Heart right ventricle (tissue), 16 donors: ENCODE measurements around the gene FANK1. TPM values are rescaled to one million over a fixed set of nuclear protein-coding genes. Genes with fewer than 3 reads are reported as not detected.

Source experiments
- ATAC-seq, 8 donors: fragments of 200-7000 bp; cut with Tn5 transposase; one replicate each; pipeline ENCODE4 v1.9.1; 2020; ENCODE audit warnings: mild to moderate bottlenecking in 8 of 8, moderate library complexity in 8 of 8, moderate number of reproducible peaks in 1 of 8
- DNase-seq, 2 donors: peaks; one replicate each; pipeline ENCODE4 v3.0.0-alpha.2; 2020
- H3K27ac ChIP-seq, 10 donors: fragments of 200-600 bp; sonication (generic) in 2 of 10; one replicate each; pipeline versions ENCODE4 v1.5.0 to v1.8.0; 2020 to 2022; ENCODE audit warnings: mild to moderate bottlenecking in 3 of 10
- H3K27me3 ChIP-seq, 7 donors: fragments of 200-600 bp; one replicate each; pipeline ENCODE4 v1.8.0; 2021 to 2022; ENCODE audit warnings: mild to moderate bottlenecking in 2 of 7
- H3K36me3 ChIP-seq, 9 donors: fragments of 200-600 bp; sonication (generic) in 1 of 9; one replicate each; pipeline versions ENCODE4 v1.5.0 to v1.8.0; 2020 to 2022; ENCODE audit warnings: mild to moderate bottlenecking in 2 of 9
- H3K4me1 ChIP-seq, 9 donors: fragments of 200-600 bp; sonication (generic) in 1 of 9; one replicate each; pipeline versions ENCODE4 v1.5.0 to v1.8.0; 2020 to 2022; ENCODE audit warnings: mild to moderate bottlenecking in 4 of 9
- H3K4me3 ChIP-seq, 10 donors: fragments of 200-600 bp; sonication (generic) in 2 of 10; one replicate each; pipeline versions ENCODE4 v1.5.0 to v1.8.0; 2020 to 2022; ENCODE audit warnings: mild to moderate bottlenecking in 7 of 10, moderate library complexity in 2 of 10
- H3K9me3 ChIP-seq, 11 donors: fragments of 200-600 bp in 10 of 11; sonication (generic) in 2 of 11; one replicate each; pipeline versions ENCODE4 v1.5.0 to v1.8.0; 2013 to 2022; ENCODE audit warnings: mild to moderate bottlenecking in 2 of 11, control low read depth in 1 of 11, moderate library complexity in 1 of 11
- CTCF ChIP-seq, 9 donors: fragments of 200-600 bp; sonication (generic) in 2 of 9; IDR thresholded peaks; one replicate each; pipeline versions ENCODE4 v1.5.0 to v1.8.0; 2021 to 2022; ENCODE audit warnings: antibody characterized with exemption in 9 of 9, mild to moderate bottlenecking in 5 of 9, moderate library complexity in 1 of 9
- WGBS, 2 donors: extraction: QIAGEN DNeasy Blood & Tissue Kit; methylation state at CpG; one replicate each; pipeline ENCODE4 v1.1.7; 2013; ENCODE audit warnings: inconsistent platforms in 1 of 2; 5-methylcytosine and 5-hydroxymethylcytosine counted together
- intact Hi-C, 10 donors: fragments of 100-400 bp; cut with DNase I; formaldehyde crosslinking; loops; one replicate each; pipeline versions ENCODE4 v1.11.1 to v1.14.2; 2022
- polyA plus RNA-seq, 2 donors: library from polyadenylated mRNA; stranded (reverse); fragments of 200-250 nt; gene quantifications; one replicate each; pipeline ENCODE4 v1.2.3, GENCODE V29; 2013
- total RNA-seq, 10 donors: library from RNA; stranded (reverse); fragmentation: NEBNext Ultra II Directional in 3 of 10; extraction: Animal tissue kit (Norgen Biotek cat#: 25700) in 3 of 10; gene quantifications; one replicate each; pipeline versions ENCODE4 v1.2.1 to v1.2.4, GENCODE V29; 2021 to 2023
- donor health status: Arrhythmogenic right ventricular cardiomyopathy.
- donor health status: ischemic (EF 13 %, LVEDD 7.1; RV severe dilation, severe dysfunction).
- donor health status: healthy with polysubstance abuse.
- donor health status: DM: no; HTN: yes; CAD: no.
- donor health status: DM: no; HTN: no; CAD: no.
- donor health status: ischemic (EF 25% LVEDD 6.9; RV normal size, moderate dysfunction).
- donor health status: ischemic (EF 25% LVEDD 5.7; RV mildly dilated, moderate dysfunction).
- donor health status: healthy.
- donor health status: DM: yes; HTN: yes; CAD: no.
- donor health status: Ischemic cardiomyopathy.
- donor health status: ischemic (EF 35%, LVEDD 5.7; RV mildly dilated, moderate dysfunction).
- donor health status: nonischemic (EF 11% LVEDD 7.7; RV severe dilation, severe dysfunction).
- donor health status: DM: yes; HTN: yes; CAD: no.
- donor health status: PGD.
- donor health status: ischemic (EF 29% LVEDD 5.4; RV normal size, mild dysfunction).
- donor health status: nonischemic (EF 23%, LVEDD 6.1; RV moderate dilation, normal function).

The FANK1 gene
- total and polyA plus RNA-seq, 12 donors, result 0.40 to 1.2 (median 0.68) TPM; not detected in 3

DNA sequence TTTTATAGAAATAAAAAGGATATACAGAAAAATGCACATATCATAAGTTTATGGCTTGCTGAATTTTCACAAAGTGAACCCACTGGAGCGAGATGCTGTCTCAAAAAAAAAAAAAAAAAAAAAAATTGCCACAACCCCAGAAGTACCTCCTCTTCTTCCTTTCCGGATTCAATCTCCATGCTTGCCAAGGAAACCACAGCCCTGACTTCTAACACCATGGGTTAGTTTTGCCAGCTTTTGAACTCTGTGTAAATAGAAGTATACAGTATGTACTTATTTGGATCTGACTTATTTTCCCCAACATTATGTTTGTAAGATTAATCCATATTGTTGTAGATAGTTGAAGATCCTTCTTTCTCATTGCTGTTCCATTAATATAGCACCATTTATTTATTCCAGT is 40.0 kb downstream of the FANK1 start:
- Histone ChIP-seq H3K27me3 (no peaks in the 10 kb centered on the region), H3K4me1 (no peaks in the 10 kb centered on the region), H3K4me3 (no peak overlapping the region), H3K27ac (no peak overlapping the region), H3K9me3 (peaks cover 0 to 12% (median 0%) of the 10 kb centered on the region in 11 donors), H3K36me3 (no peaks in the 10 kb centered on the region)
- intact Hi-C loops, result loop anchor here in 1 of 10 donors (5.0 kb wide), 1 partner anchor 811 kb away; no protein-coding TSS in a partner anchor
- DNase-seq (no peak), ATAC-seq (no peak)
- WGBS, 2 donors, result 74 to 84% methylated on average over 2 of the region's 2 CpGs
- no peak for TF ChIP-seq CTCF (IDR thresholded peaks at IDR 0.05)

DNA sequence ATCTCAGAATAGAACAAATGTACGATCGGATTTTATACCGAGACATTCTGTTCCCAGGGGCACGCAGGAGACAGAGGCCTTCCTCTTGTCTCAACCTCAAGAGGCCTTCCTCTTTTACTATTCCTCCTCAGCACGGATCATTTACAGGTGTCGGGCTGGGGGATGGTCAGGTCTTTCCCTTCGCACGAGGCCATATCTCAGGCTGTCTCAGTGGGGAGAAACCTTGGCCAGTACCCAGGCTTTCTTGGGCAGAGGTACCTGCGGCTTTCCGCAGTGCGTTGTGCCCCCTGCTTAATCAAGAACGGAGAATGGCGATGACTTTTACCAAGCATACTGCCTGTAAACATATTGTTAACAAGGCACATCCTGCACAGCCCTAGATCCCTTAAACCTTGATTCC is 44.2 kb downstream of the FANK1 start:
- Histone ChIP-seq H3K9me3 (peaks cover 0 to 15% (median 0%) of the 10 kb centered on the region in 11 donors), H3K36me3 (no peaks in the 10 kb centered on the region), H3K4me1 (no peaks in the 10 kb centered on the region), H3K4me3 (no peak overlapping the region), H3K27me3 (no peaks in the 10 kb centered on the region), H3K27ac (no peak overlapping the region)
- intact Hi-C loops, result no loop called here
- 70 to 79% methylated on average over 13 of the region's 13 CpGs for WGBS, 2 donors
- TF ChIP-seq CTCF (IDR thresholded peaks at IDR 0.05), result no peak
- no peak for DNase-seq
- no peak for ATAC-seq

DNA sequence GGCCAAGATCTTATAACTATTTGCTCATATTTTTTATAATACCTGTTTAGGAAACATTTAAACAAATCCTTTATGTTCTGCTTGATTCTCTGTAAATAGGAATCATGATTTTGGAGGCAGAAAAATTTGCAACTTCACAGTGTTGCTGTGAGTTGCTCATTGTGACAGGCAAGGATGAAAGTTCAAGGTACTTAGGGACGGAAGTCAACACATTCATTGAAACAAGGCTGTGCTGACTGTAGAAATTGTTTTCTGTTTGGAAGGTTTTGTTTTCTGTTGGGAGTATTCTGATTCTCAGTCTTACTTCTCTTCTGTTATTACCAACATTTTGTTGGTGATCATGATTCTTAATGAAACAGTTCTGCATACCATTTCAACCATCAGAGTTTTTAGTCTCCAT is 54.9 kb downstream of the FANK1 start:
- no peaks in the 10 kb centered on the region for H3K36me3 ChIP-seq
- no peak for DNase-seq
- intact Hi-C loops, result no loop called here
- no peak for ATAC-seq
- no peak overlapping the region for H3K27ac ChIP-seq
- H3K4me1 ChIP-seq, result no peaks in the 10 kb centered on the region
- peaks cover 0 to 49% (median 26%) of the 10 kb centered on the region in 11 donors for H3K9me3 ChIP-seq
- WGBS, 2 donors, result 64 to 79% methylated on average over 1 of the region's 1 CpG
- H3K27me3 ChIP-seq, result no peaks in the 10 kb centered on the region
- H3K4me3 ChIP-seq, result no peak overlapping the region
- TF ChIP-seq CTCF (IDR thresholded peaks at IDR 0.05), result no peak

DNA sequence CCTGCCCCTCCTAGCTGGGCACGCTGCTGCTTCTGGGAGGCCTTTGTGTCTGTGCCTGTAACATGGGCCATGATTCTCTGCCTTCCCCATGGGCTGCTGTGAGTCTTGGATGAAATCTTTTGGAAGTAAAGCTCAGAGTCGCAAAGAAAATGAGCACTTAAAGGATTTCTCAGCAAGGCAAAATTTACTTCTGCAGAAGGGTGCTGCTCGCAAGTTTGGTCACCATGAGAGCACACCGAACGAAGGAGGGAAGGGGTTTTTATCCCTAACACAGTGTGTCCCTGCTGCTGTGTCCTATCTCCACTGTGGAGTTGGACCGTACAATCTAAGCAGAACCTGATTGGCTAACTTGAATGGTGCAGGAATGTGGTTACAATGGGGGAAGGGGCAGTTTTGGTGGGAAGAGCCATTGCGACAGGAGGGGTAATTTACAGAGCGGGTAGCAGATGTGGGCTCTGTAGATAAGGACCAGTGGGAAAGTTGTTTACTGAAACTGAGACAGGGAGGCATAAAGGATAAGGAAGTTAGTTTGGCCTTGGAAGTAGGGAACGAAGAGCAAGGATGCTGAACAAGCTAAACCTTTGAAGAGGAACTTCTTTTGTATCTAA is 57.5 kb downstream of the FANK1 start:
- no peak for DNase-seq
- 88 to 91% methylated on average over 9 of the region's 9 CpGs for WGBS, 2 donors
- no peaks in the 10 kb centered on the region for H3K27me3 ChIP-seq
- H3K4me3 ChIP-seq, result no peak overlapping the region
- H3K27ac ChIP-seq, result no peak overlapping the region
- ATAC-seq, result no peak
- no peak for TF ChIP-seq CTCF (IDR thresholded peaks at IDR 0.05)
- H3K36me3 ChIP-seq, result no peaks in the 10 kb centered on the region
- intact Hi-C loops, result no loop called here
- H3K4me1 ChIP-seq, result no peaks in the 10 kb centered on the region
- peaks cover 0 to 49% (median 26%) of the 10 kb centered on the region in 11 donors for H3K9me3 ChIP-seq
